Measurements from ENCODE around the gene NBPF12. TPM values are rescaled to one million over a fixed set of nuclear protein-coding genes. Genes with fewer than 3 reads are reported as not detected.
"Not testable (repeated sequence)": the region's sequence is repeated elsewhere in the genome, so short reads cannot be mapped to it uniquely, and the experiment has no call there.

NBPF12 gene
- total and polyA plus RNA-seq, 12 donors: 1.8 to 6.3 (median 3.5) TPM

DNA sequence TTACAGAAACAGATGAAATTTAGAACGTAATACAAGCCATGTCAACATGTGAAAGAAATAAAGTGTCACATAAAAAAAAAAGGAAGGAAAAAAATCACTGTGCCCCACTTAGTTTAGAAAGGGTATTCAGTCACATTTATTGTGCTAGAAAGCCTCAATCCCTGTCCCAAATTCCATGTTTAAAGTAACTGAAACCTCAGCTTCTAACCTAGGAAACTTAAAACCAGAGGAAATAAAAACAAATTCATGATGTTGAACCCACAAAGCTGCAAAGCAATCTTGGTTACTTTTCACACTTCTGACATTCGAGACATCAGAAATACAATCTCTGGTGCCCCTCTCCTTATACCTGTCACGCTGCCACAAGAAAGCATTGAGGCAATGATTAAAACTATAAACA lies 101.8 kb downstream of the NBPF12 start:
- H3K9me3 ChIP-seq: no peaks in the 10 kb centered on the region
- H3K27ac ChIP-seq: no peak overlapping the region
- peaks cover 0 to 27% (median 11%) of the 10 kb centered on the region in 7 donors for H3K27me3 ChIP-seq
- TF ChIP-seq, protein P1, sequence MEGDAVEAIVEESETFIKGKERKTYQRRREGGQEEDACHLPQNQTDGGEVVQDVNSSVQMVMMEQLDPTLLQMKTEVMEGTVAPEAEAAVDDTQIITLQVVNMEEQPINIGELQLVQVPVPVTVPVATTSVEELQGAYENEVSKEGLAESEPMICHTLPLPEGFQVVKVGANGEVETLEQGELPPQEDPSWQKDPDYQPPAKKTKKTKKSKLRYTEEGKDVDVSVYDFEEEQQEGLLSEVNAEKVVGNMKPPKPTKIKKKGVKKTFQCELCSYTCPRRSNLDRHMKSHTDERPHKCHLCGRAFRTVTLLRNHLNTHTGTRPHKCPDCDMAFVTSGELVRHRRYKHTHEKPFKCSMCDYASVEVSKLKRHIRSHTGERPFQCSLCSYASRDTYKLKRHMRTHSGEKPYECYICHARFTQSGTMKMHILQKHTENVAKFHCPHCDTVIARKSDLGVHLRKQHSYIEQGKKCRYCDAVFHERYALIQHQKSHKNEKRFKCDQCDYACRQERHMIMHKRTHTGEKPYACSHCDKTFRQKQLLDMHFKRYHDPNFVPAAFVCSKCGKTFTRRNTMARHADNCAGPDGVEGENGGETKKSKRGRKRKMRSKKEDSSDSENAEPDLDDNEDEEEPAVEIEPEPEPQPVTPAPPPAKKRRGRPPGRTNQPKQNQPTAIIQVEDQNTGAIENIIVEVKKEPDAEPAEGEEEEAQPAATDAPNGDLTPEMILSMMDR (IDR thresholded peaks at IDR 0.05): no peak
- no peak for DNase-seq
- H3K4me3 ChIP-seq: no peak overlapping the region
- WGBS, 2 donors: 78 to 82% methylated on average over 3 of the region's 3 CpGs
- intact Hi-C loops (cut with DNase I): no loop called here
- H3K4me1 ChIP-seq: no peaks in the 10 kb centered on the region
- ATAC-seq: no peak
- no peaks in the 10 kb centered on the region for H3K36me3 ChIP-seq

- H3K4me1 ChIP-seq; H3K4me3 ChIP-seq; DNase-seq; ATAC-seq; H3K27ac ChIP-seq; intact Hi-C loops (cut with DNase I); H3K9me3 ChIP-seq; H3K36me3 ChIP-seq: not testable (repeated sequence)
- WGBS, 2 donors: 74% methylated on average over 3 of the region's 3 CpGs
- peaks cover 0 to 25% (median 13%) of the 10 kb centered on the region in 7 donors for H3K27me3 ChIP-seq
Observed at GRCh38 chr1:147042891-147043290, 104.8 kb downstream of the NBPF12 start.

- DNase-seq; H3K4me1 ChIP-seq; intact Hi-C loops (cut with DNase I); H3K4me3 ChIP-seq; ATAC-seq; H3K27ac ChIP-seq; H3K9me3 ChIP-seq; H3K36me3 ChIP-seq: not testable (repeated sequence)
- peaks cover 0 to 25% (median 12%) of the 10 kb centered on the region in 7 donors for H3K27me3 ChIP-seq
Observed at GRCh38 chr1:147044511-147044910, 106.4 kb downstream of the NBPF12 start.

Other genes with a start within 250 kb of the NBPF12 start
- gene PRKAB2, start 234.1 kb downstream of the NBPF12 start, total RNA-seq: 10 to 100 TPM; 23.2 to 40.2 (median 34.9) TPM
- gene PRKAB2, start 234.1 kb downstream of the NBPF12 start, polyA plus RNA-seq: 10 to 100 TPM in 1 of 2 donors, 1 to 10 TPM in 1; 9.1 to 10.5 TPM

All from heart right ventricle (tissue), 16 donors.